Lower lobe of right lung (tissue), 2 donors: ENCODE measurements around the gene CD19. TPM values are rescaled to one million over a fixed set of nuclear protein-coding genes. Genes with fewer than 3 reads are reported as not detected.
"Not testable (repeated sequence)": the region's sequence is repeated elsewhere in the genome, so short reads cannot be mapped to it uniquely, and the experiment has no call there.

ENCODE experiments used
- ATAC-seq, 2 donors: fragments of 200-7000 bp; cut with Tn5 transposase; one replicate each; pipeline ENCODE4 v1.9.1; 2020 to 2022; ENCODE audit warnings: mild to moderate bottlenecking in 2 of 2, moderate library complexity in 2 of 2
- DNase-seq: peaks from one replicate; pipeline ENCODE4 v3.0.0-alpha.2; 2020
- H3K27ac ChIP-seq: fragments of 200-600 bp; one replicate; pipeline ENCODE4 v1.8.0; 2022
- H3K27me3 ChIP-seq: fragments of 200-600 bp; one replicate; pipeline ENCODE4 v1.8.0; 2022; ENCODE audit warnings: low read depth
- H3K36me3 ChIP-seq: fragments of 200-600 bp; one replicate; pipeline ENCODE4 v1.8.0; 2022; ENCODE audit warnings: mild to moderate bottlenecking
- H3K4me1 ChIP-seq: fragments of 200-600 bp; one replicate; pipeline ENCODE4 v1.8.0; 2022
- H3K4me3 ChIP-seq: fragments of 200-600 bp; one replicate; pipeline ENCODE4 v1.8.0; 2022; ENCODE audit warnings: mild to moderate bottlenecking
- H3K9me3 ChIP-seq: fragments of 200-600 bp; one replicate; pipeline ENCODE4 v1.8.0; 2022
- CTCF ChIP-seq: fragments of 200-600 bp; IDR thresholded peaks from one replicate; pipeline ENCODE4 v1.8.0; 2022; ENCODE audit warnings: antibody characterized with exemption, mild to moderate bottlenecking
- intact Hi-C: fragments of 100-400 bp; cut with DNase I; formaldehyde crosslinking; loops from one replicate; pipeline ENCODE4 v1.11.0; 2022
- long read RNA-seq: library from polyadenylated mRNA; unstranded; transcript quantifications from one replicate; pipeline ENCODE4 v2.0.0, GENCODE V29; 2021
- total RNA-seq: library from RNA; stranded (reverse); fragmentation: NEBNext Ultra II Directional; extraction: Animal tissue kit (Norgen Biotek cat#: 25700); gene quantifications from one replicate; pipeline ENCODE4 v1.2.1, GENCODE V29; 2021
- donor health status: DM: no; HTN: yes; CAD: no; lungs with severe emphysema.

The CD19 gene
- total RNA-seq: 0.21 TPM
- long read RNA-seq, partial matches to known transcripts: 0 of 1 reads
- long read RNA-seq, other reads (novel, unspliced or antisense): 1 of 1 reads

GRCh38 chr16:28931801-28932225 is at the start of gene CD19:
TSS of gene CD19 (plus strand) at chr16:28931971. CDS start at chr16:28932001, 30 bp downstream.
- no peaks in the 10 kb centered on the region for H3K36me3 ChIP-seq
- H3K4me3 ChIP-seq: no peak within 1 kb of the TSS
- no peaks in the 10 kb centered on the region for H3K27me3 ChIP-seq
- intact Hi-C loops: no loop called here
- no peak for ATAC-seq
- no peak within 1 kb of the TSS for H3K27ac ChIP-seq
- no peak for TF ChIP-seq CTCF
- DNase-seq: no peak
- H3K9me3 ChIP-seq: no peaks in the 10 kb centered on the region
- peaks cover 7% of the 10 kb centered on the region for H3K4me1 ChIP-seq

DNA sequence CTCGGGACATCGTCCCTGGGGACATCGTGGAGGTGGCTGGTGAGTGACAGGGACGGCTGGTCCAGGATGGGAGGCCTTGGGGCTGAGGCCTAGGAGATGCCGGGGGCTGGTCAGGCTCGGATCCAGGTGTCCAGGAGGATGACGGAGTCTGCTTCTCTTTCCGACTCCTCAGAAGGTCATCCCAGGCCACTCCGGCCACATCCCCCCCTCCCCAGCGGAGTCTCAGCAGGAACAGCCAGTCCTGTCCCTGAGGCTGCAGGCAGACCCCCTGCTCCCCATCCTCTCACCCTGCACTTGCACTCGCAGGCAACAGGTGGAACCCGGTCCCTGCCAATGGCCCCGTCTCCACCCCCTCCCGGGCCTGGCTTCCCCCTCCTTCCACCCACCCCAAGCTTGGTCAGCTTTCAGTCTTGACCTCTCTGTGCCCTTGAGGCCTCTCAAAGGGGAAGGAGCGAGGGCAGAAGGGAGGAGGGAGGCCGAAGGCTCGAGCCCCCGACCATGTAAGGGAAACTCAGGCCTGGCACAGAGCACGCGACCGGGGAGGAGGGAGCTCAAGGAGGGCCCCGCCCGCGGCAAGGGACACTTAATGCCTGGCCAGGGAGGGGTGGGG is 49.1 kb upstream of the CD19 start:
- no peaks in the 10 kb centered on the region for H3K9me3 ChIP-seq
- ATAC-seq (no peak), DNase-seq (no peak)
- H3K27ac ChIP-seq: no peak overlapping the region
- H3K36me3 ChIP-seq: no peaks in the 10 kb centered on the region
- peaks cover 10% of the 10 kb centered on the region for H3K27me3 ChIP-seq
- no peak overlapping the region for H3K4me3 ChIP-seq
- TF ChIP-seq CTCF: no peak
- intact Hi-C loops: no loop called here
- peaks cover 15% of the 10 kb centered on the region for H3K4me1 ChIP-seq

- ATAC-seq (no peak), DNase-seq (no peak)
- H3K9me3 ChIP-seq: no peaks in the 10 kb centered on the region
- H3K4me3 ChIP-seq: no peak overlapping the region
- peaks cover 10% of the 10 kb centered on the region for H3K27me3 ChIP-seq
- no peaks in the 10 kb centered on the region for H3K36me3 ChIP-seq
- intact Hi-C loops: no loop called here
- no peak for TF ChIP-seq CTCF
- H3K27ac ChIP-seq: no peak overlapping the region
- H3K4me1 ChIP-seq: peaks cover 15% of the 10 kb centered on the region
Measured at GRCh38 chr16:28883221-28883996, 48.4 kb upstream of the CD19 start.

DNA sequence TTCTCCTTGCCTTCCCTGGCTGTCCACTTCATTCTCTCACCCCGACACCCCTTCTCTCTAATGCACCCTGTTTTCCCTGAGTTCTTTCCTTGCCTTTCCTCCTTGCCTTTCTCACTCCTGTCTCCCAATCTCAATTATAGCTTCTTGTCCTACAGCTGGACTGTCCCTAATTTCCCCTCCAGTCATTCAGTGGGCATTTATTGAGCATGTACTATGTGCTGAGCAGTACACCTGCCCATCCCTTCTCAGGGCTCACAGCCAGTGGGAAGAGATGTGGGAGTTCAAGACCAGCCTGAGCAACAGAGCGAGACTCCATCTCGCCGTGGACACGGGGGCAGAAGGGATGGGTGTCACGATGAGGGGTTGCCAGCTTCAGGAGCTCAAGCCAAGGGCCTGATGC is 47.7 kb upstream of the CD19 start:
- no peak for DNase-seq
- Histone ChIP-seq H3K36me3 (no peaks in the 10 kb centered on the region), H3K27ac (no peak overlapping the region), H3K27me3 (peaks cover 10% of the 10 kb centered on the region), H3K4me1 (peaks cover 13% of the 10 kb centered on the region), H3K4me3 (no peak overlapping the region), H3K9me3 (no peaks in the 10 kb centered on the region)
- TF ChIP-seq CTCF: no peak
- ATAC-seq: no peak
- intact Hi-C loops: no loop called here

GRCh38 chr16:28886945-28887344 is 44.8 kb upstream of the CD19 start:
- intact Hi-C loops: no loop called here
- H3K27ac ChIP-seq: no peak overlapping the region
- no peak overlapping the region for H3K4me3 ChIP-seq
- no peaks in the 10 kb centered on the region for H3K4me1 ChIP-seq
- H3K36me3 ChIP-seq: no peaks in the 10 kb centered on the region
- H3K27me3 ChIP-seq: peaks cover 10% of the 10 kb centered on the region
- DNase-seq (no peak), ATAC-seq (no peak)
- no peaks in the 10 kb centered on the region for H3K9me3 ChIP-seq
- no peak for TF ChIP-seq CTCF

DNA sequence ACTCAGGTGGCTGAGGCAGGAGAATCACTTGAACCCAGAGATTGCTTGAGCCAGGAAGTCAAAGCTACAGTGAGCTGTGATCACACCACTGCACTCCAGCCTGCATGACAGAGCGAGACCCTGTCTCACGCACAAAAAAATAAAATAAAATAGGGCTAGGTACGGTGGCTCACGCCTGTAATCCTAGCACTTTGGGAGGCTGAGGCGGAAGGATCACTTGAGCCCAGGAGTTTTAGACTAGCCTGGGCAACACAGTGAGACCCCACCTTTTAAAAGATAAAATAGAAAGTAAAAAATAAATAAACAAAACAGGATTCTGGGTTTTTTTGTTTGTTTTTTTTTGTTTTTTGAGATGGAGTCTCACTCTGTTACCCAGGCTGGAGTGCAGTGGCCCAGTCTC is 41.4 kb upstream of the CD19 start:
- H3K4me1 ChIP-seq, H3K36me3 ChIP-seq, H3K27me3 ChIP-seq, H3K4me3 ChIP-seq, ATAC-seq, H3K9me3 ChIP-seq, DNase-seq, H3K27ac ChIP-seq, intact Hi-C loops: not testable (repeated sequence)
